Stimulated activated CD8-positive, alpha-beta memory T cell treated with anti-CD3 and anti-CD28 coated beads, Interleukin-15, amount 100 ng/mL, for 24 hours (primary cell): Measurements from ENCODE around the gene EYA2.
"Not testable (repeated sequence)": the region's sequence is repeated elsewhere in the genome, so short reads cannot be mapped to it uniquely, and the experiment has no call there.

ENCODE experiments used
- DNase-seq: peaks from one replicate; pipeline ENCODE4 v3.0.0-alpha.2; 2020; ENCODE audit warnings: low read depth

EYA2 gene

DNA sequence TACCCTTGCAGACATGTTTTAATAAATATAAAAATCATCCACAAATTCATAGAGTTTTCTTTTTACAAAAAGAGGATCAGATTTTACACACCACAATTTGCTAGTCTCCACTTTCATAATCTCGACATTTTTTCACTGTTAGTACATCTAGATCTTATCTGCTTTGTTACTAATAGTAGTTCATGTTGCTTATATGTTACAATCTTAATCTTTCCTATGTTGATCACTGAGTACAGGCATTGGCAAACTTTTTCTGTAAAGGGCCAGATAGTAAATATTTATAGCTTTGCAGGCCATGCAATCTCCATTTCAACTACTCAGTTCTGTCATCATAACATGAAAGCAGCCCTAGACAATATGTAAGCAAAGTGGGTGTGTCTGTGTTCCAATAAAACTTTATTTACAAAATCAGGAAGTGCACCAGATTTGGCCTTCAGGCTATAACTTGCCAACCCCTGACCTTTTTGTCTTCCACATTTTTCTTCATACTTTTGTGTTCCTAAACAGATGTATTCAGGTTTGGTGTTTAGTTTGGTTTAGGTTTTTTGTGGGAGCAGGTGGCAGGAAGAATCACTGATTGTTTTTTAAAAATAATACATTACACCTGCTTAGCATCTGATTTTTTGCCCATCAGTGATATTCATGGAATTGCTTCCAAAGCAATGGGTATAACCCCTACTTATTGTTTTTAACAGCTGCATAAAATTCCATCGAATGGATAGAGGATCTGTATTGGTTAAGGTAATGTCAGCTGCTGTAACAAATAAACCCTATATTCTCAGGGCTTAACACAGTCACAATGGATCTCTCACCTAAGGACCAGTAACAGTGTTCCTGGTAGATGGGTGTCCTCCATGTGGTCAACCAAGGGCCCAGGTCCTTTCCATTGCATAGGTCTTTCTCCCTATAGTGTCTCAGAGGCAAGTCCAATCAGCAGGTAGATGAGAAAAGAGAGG lies 61.2 kb downstream of the EYA2 start:
- no peak for DNase-seq

DNA sequence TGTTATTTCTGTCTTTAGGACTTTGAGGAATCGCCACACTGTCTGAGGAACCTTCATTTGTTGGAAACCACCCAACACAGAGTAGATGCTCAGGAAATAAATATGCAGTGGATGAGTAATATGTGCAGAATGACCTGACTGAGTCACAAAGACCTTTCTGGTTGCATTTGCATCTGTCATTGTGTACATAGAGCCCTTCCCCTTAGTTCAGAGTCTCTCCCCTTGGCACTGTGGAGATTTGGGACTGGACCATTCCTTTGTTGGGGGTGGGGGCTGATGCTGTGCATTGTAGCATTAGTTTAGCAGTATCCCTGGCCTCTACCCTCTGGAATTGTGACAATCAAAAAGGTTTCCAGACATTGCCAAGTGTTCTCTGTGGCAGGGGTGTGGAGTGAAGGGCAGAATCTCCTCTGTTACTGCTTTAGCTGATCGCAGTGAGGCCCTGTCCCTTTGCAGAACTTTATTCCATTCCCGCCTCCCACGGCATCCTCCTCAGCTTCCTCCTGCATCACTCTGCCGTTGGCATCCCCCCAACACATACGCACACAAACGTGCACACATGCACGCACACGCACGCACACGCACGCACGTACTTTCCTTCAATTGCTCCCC lies 64.5 kb downstream of the EYA2 start:
- DNase-seq: no peak

DNA sequence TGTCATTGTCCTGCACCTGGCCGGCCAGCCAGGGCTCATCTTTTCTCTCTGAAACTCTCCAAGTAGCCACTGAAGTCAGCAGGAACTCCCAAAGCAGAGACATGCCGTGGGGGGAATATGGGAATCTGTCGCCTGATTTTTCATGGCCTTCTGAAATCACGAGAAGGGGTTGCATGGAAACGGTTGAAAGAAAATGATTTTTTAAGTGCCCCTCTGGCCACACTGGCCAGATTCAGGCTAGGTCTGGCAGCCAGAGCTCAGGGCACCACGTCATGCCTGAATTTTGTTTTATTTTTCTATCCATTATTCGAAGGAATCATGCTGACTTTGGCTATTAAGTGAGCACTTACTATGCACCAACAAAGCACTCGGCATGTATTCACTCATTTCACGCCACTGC lies 65.2 kb downstream of the EYA2 start:
- no peak for DNase-seq

DNA sequence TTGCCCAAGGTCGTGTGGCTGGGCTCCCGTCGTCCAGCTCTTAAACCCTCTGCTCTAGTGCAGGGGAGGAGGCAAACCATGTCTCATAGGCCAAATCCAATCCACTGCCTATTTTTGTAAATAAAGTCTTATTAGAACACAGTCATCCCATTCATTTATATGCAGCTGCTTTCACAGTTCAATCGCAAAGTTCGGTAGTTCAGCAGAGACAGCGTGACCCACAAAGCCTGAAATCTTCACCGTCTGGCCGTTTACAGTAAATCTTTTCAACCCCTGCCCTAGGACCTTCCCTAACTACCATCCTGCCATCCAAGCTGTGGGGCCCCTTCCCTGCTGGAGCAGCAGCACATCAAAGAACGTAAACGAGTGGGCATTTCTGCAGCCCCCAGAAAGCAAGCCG lies 65.9 kb downstream of the EYA2 start:
- no peak for DNase-seq

DNA sequence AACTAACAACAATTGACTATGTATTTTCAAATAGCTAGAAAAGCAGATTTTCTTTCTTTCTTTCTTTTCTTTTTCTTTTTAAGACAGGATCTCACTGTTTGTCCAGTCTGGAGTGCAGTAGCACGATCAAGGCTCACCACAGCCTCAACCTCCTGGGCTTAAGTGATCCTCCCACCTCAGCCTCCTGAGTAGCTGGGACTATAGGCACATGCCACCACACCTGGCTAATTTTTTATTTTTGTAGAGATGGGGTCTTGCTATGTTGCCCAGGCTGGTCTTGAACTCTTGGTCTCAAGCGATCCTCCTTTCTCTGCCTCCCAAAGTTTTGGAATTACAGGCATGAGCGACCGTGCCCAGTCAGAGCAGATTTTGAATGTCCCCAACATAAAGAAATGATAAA lies 67.3 kb downstream of the EYA2 start:
- DNase-seq: not testable (repeated sequence)

DNA sequence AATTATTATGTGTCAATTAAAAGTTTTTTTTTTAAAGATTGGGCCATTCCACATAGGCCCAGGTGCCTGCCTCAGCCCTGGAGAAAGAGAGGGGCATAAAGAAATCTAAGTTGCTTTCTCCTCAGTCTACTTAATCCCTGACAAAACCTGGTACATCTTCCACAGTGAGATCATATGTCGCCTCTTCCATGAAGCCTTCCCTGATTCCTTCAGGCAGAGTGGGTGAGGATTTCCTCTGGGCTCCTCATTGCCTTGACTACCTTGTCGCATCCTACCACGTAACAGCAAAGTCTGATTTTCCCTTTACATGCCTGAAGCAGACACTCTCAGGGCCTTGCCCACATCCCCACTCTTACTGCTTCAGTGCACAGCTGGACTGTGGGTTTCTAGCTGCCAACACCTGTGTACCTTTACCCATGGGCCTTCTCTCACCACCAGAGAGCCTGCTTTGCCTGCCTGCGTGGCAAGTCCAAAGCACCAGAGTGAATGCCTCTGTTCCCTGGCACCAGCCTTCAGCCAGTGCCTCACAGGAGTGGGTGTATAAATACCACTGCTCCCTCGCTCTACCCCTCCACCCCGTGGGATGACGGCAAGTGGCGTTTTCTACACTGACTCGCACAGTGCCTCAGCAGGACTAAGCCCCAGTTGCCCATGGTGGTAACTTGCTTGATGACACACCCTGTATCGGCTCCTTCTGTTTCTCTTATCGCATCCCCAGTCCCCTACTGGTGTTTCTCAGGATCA lies 68.0 kb downstream of the EYA2 start:
- DNase-seq: no peak

DNA sequence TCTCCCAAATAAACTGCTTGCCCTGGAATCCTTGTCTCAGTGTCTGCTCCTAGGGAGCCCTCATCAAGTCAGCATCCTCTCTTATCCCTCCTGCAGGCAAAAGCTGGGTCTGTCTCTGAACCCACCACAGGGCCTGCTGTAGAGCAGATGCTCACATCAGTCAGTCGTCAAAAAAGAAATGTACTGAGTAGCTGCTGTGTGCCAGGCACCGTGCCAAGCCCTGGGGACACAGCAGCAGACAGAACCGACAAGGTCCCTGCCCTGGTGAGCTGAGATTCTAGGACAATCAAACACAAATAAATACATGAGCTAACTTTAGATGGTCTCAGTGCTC lies 68.5 kb downstream of the EYA2 start:
- DNase-seq: no peak

DNA sequence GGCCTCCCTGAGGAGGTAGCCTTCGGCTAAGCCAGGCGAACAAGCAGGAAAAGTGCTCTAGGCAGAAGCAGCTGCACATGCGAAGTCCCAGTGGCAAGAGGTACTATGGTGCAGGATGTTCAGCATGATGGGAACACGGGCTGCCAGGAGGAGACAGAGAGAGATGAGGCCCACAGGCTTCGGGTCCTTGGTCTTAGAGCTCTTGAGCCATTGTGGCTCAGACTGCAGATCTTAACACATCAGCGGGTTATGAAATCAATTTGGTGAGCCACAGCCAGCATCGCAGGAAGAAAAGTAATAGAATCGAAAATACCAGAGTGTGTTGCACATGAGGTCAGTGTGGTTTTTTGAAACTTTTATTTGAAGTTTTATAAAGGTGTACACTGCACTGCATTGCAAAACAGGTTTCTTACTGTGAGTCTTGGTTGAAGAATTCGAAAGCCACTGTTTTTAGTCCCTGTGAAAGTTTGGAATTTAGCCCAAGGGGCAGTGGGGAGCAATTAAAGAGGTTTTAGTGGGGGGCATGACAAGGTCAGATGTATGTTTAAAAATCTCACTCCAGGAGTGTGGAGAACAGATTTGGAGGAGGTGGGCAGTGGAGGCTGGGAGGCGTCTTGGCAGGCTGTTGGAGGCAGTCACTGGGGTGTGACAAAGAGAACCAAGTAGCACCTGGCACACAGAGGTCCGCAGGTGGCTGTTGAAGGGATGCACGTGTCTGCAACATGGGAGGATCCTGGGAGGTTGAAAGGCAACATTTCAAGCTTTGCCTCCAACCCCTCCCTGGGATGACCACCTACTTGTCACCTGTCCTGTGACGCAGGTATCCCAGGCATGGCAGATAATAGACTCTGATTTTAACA lies 69.3 kb downstream of the EYA2 start:
- no peak for DNase-seq

DNA sequence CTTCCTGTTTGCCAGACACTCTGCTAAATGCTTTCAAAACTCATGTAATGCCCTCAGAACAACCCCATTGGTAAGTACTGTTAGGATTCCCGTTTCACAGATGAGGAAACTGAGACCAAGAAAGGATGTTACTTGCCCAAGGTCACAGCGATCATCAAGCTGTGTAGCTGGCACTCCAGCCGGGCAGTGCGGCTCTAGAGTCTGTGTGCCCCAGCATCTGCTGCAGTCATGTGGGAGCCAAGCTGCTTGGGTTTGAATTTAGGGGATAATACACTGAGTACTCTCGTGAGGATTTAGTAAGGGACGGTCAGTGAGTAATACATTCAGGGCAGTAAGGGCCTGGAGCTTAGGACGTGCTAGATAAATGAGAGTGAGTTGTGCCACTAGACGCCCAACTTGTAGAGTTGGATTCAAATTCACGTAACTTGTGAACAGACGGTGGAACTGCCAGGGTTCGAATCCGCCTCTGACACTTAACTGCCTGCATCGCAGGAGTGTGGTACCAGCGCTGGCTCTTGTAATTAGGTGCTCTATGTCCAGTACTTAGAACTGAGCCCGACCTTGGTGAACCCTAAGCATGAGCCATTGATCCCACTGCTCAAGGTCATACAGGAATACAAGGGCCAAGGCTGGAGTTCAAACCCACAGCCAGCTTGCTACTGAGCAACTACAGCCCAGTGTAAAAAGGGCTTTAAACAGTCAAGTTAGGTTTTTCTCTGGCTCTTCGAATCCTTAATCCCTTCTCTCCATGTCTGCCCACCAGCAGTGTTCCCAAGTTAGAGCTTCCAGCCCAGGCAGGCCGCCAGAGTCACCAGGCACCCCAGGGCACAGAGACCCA lies 70.2 kb downstream of the EYA2 start:
- DNase-seq: no peak

DNA sequence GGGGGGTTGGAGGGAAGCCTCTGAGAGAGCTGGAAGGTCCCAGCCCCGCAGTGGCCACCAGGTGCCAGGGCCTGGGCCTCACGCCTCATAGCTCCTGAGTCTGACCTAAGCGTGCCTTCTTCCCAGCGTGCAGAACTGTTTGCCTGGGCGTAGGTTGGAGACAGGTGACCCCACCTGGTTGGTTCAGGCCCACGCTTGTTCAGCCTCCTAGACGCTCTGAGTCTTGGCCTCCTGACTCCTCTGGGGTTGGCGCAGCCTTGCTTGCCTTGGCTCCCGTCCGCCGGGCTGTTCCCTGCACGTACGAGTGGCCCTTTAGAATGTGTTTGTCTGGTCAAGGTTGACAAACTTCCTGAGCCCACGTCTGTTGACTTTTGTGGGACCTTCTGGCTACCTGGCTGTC lies 70.8 kb downstream of the EYA2 start:
- DNase-seq: no peak

DNA sequence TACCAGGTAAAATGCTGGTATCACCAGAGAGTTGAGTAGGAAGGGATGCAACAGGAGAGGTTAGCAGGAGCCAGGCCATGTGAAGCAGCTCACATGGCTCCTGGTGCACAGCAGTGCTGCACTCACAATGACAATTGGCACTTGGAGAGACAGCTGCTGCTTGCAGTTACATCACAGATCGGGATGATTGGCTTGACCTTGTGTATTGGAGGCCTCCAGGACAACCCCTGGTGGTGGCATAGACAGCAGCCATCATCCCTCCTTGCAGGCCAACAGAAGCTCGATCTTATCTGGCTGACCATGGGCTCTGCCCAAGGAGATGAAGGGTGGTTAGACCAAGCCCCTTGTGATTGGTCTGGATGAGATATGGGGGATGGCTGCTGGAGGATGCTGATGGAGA lies 73.0 kb downstream of the EYA2 start:
- DNase-seq: no peak

DNA sequence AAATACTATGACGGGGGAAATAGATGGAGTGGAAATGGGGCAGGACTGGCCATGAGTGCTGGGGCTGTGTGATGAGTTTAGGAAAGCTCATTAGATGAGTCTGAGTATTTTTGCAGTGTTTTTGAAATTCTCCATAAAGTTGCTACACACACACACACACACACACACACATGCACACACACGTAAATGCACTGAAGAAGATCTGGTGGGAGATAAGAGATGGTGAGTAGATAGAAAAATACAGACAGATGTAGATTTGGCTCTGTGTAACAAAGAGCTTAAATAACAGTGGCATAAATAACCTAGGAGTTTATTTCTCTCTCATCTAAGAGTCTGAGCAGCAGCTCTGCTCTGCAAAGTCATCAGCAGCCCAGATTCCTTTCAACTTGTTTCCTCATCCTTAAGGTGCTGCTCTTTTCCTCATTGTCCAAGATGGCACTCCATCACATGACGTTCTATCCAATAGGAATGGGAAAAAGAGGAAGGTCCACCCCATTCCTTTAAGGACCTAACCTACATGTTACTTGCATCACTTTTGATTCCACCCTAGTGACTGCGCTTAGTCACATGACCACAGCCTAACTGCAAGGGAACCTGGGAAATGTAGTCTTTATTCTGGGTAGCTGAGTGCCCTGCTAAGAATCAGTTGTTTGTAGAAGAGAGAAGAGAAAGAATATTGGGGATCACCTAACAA lies 76.4 kb downstream of the EYA2 start:
- no peak for DNase-seq

DNA sequence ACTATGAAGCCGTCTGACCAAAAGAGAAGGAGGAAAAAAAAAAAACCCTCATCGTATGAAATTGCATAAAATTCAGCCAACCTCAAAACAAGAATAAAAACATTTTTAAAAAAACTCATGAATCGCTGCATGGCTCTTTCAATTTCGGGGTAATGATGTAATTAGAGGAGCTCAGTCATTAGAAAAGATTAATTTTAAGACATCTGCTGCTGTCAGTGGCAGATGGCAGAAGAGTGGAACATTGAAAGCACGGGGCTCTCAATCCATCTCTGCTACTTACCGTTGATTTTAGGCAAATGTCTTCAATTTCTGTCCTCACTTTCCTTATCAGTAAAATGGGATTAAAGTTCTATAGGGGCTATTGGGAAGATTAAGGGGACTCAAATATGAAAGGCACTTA lies 79.1 kb downstream of the EYA2 start:
- DNase-seq: no peak

DNA sequence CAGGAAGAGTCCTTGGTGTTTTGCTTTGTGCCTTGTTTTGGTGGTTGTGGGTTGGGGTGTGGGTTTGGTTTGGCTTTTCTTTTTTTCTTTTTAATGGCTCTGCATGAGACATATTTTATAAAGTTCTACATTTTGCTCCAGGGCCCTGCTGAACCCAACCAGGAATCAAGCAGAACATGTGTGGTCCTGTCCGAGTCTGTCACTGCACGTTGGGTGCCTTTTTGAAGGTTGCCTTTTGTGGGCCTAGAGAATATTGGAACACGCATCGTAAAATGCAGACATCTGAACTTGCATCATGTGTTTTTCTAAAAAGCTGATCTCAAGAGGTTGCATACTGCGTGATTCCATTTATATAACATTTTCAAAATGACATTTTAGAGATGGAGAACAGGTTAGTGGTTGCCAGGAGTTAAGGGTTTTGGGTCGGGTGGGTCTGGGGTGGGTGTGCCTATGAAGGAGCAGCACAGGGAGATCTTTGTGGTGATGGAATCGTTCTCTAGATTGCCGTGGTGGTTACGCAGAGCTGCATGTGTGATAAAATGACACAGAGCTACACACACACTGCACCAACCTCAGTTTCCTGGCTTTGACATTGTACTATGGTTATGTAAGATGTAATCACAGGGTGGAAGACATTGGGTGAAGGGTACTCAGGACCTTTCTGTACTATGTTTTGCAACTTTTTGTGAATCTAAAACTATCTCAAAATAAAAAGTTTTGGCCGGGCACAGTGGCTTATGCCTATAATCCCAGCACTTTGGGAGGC lies 80.2 kb downstream of the EYA2 start:
- DNase-seq: no peak

DNA sequence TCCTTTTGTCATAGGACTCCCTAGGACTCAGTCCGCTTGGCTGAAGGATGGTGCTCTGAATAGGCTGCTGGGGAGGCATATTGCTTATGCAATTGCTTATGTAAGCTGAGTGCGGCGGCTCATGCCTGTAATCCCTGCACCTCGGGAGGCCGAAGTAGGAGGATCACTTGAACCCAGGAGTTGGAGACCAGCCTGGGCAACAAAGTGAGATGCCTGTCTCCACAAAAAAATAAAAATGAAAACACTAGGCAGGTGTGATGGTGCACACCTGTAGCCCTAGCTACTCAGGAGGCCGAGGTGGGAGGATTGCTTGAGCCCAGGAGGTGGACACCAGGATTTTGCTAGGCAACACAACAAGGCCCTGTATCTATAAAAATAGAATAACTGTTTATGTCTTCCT lies 81.3 kb downstream of the EYA2 start:
- no peak for DNase-seq

DNA sequence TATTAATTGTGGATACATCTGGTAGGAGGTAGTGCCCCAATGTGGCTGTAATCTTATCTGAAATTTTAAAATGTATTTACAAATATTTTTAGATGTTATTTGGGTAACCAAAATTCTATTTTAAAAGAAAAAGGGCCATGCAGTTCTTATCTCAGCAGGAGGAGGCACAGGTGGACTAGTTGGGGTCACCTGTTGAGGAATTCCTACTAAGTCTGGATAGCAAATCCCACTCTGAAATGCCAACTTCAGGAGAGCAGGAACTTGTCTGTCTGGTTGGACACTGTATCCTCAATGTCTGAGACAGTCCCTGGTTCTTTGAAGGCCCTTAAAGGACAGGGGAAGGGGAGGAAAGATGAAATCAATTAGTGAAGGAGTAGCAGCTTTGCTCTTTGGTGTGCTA lies 82.6 kb downstream of the EYA2 start:
- DNase-seq: no peak

DNA sequence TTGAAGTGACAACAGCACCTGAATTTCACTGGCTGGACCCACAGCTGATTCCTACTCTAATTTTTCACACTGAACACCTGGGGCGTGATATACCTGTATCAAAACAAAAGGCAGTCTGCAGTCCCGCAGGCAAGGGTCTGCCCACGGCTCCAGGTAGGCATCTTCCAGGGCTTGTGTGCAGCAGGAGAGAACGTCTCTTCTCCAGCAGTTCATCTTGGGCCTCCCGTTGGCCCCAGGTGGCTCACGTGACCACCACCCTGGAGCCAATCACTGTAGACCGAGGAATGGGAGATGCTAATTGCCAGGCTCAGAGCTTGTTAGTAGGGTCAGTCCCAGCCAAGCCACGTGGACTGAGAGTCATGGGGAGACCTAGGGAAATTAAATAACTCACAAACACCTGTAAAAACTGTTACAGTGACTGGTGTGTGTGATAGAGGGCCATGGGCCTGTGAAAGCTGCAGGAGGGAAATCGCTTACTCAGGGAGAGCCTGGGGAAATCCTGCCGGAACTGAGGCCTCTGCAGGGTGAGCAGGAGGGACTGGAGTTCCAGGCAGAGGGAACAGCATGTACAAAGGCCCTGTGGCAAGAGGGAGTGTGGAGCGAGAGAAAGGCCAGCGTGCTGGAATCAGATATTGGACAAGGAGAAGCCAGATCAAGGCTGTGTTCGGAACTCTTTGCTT lies 83.4 kb downstream of the EYA2 start:
- DNase-seq: no peak

DNA sequence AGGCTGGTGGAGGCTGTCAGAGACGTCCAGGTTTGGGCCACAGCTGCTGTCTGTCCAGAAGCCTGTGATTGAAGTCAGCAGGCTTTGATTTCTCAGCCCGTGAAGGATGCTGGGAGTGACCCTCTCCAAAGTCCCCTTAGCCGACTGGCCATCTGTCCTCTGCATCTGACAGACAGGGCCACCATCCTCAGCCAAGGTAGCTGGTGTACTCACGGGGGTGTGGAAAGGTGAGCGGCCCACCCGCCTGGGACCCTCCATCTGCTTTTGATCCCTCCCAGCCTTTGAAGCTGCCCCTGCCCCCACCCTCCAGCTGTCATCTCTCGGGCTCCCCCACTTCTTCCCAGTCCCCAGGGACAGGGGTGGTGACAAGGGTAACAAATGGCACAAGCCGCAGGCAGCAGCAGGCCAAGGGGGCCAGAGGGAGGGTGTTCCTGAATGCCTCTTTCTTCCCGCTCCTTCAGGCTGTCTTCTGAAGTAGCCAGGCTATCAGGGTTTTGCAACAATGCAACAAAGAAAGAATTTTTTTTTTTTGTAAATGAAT lies 84.4 kb downstream of the EYA2 start:
- no peak for DNase-seq
